ENCODE measurements around the gene TREX2. TPM values are rescaled to one million over a fixed set of nuclear protein-coding genes. Genes with fewer than 3 reads are reported as not detected.

Gene TREX2
- total RNA-seq, 1 experiment from 2014 or later: 0.61 TPM

DNA sequence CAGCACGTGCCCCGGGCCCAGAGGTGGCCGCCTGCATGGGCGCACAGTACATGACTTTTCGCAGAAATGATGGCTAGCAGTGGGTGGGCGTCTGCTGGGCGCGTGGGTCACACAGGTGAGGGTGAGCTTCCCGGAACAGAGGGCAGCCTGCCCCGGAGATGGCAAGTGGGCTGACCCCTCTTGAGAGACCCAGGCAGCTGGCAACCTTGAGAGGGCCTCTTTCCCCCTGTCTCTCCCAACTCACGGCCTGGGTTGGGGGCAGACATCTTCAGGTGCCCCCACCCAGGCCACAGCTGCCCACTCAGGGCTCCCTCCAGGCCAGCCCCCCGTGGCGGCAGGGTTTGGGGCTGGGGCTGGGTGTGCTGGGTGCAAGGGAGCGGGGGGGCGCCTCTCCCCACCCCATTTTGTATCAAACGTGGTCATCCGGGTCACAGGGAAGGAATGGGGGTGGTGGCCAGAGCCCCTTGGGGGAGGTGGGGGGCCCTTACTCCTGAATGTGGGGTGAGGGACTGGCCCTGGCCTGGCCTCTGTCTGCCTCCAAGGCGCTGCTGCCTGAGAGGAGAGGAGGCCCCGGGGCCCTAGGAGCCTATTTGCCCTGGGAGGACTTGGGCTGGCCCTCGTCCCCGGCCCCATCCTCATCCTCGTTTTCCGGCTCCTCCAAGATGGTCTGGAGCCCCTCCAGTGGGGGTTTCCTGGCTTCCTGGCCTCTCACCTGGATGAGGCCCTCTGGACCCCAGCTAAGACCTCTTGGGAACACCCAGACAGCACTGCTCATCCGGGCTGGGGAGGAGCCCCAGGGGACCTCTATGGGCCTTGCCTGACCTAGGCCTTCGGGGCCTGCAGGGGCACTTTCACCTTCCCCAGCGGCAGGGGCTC is 49.3 kb downstream of the TREX2 start:
- H3K4me3 Mint-ChIP-seq (ENCODE audit: unreplicated experiment): no peak overlapping the region
- Histone ChIP-seq H3K4me3 (ENCODE audit: low read depth, low read length) (no peak overlapping the region), H3K27me3 (replicated peaks; ENCODE audit: control insufficient read depth, insufficient read depth, low read length) (no peaks in the 10 kb centered on the region), H3K9me3 (no peaks in the 10 kb centered on the region), H3K4me1 (no peaks in the 10 kb centered on the region), H3K36me3 (ENCODE audit: control insufficient read depth, insufficient read depth, low read length) (no peaks in the 10 kb centered on the region)
- H3K27me3 Mint-ChIP-seq (ENCODE audit: insufficient read depth, unreplicated experiment): no peaks in the 10 kb centered on the region
- no peak for DNase-seq
- no TSS peak for BruUV-seq (replicated peaks)
- intact Hi-C loops (cut with micrococcal nuclease; ENCODE audit: unreplicated experiment): no loop called here
- CTCF ChIA-PET: no interaction called here
- H3K27ac Mint-ChIP-seq (ENCODE audit: unreplicated experiment): no peak overlapping the region
- POLR2A ChIA-PET: no interaction called here
- H3K36me3 Mint-ChIP-seq (ENCODE audit: insufficient read depth, unreplicated experiment): no peaks in the 10 kb centered on the region
- no peak for TF ChIP-seq CTCF (IDR thresholded peaks at IDR 0.05; ENCODE audit: insufficient read depth in 1 of 2, low read depth in 1 of 2, low read length in 1 of 2, severe bottlenecking in 1 of 2, unreplicated experiment in 1 of 2)
- peaks cover 14% of the 10 kb centered on the region for H3K4me1 Mint-ChIP-seq (ENCODE audit: low read depth, unreplicated experiment)
- H3K9me3 Mint-ChIP-seq (ENCODE audit: unreplicated experiment): no peaks in the 10 kb centered on the region

DNA sequence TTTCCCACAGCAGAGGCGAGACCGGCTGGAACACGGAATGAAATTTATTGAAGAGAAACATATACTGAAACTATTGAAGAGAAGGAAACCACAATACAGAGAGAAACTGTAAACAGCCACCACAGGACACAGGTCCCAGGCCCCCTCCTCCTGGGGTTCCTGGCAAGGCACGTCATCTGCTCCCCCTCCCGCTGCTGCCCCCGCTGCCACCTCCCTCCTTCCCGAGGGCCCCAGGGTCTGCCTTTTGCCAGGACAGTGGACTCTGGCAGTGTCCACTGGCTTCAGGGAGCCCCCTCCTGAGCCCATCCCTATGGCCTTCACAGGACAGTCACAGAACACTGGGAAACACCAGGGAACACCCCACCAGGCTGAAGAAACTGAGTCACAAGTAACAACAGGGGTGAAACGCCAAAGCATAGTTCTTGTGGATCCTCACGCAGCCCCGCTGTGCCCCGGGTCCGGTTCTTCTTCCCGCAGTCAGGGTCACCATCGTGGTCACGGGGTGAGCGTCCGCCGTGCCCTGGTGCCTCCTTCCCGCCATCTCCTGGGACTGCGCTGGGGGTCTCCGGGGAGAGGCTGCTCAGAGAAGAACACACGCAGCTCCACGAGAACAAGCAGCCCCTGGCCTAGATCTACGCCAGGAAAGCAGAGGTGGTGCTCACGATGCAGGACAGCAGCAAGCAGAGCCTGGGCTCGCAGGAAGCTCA is 50.1 kb downstream of the TREX2 start:
- Histone ChIP-seq H3K4me3 (ENCODE audit: low read depth, low read length) (no peak overlapping the region), H3K36me3 (ENCODE audit: control insufficient read depth, insufficient read depth, low read length) (no peaks in the 10 kb centered on the region), H3K9me3 (no peaks in the 10 kb centered on the region), H3K4me1 (no peaks in the 10 kb centered on the region), H3K27me3 (replicated peaks; ENCODE audit: control insufficient read depth, insufficient read depth, low read length) (no peaks in the 10 kb centered on the region)
- H3K9me3 Mint-ChIP-seq (ENCODE audit: unreplicated experiment): no peaks in the 10 kb centered on the region
- H3K36me3 Mint-ChIP-seq (ENCODE audit: insufficient read depth, unreplicated experiment): no peaks in the 10 kb centered on the region
- DNase-seq: no peak
- no peak overlapping the region for H3K27ac Mint-ChIP-seq (ENCODE audit: unreplicated experiment)
- POLR2A ChIA-PET: no interaction called here
- no peaks in the 10 kb centered on the region for H3K27me3 Mint-ChIP-seq (ENCODE audit: insufficient read depth, unreplicated experiment)
- CTCF ChIA-PET: no interaction called here
- H3K4me1 Mint-ChIP-seq (ENCODE audit: low read depth, unreplicated experiment): peaks cover 14% of the 10 kb centered on the region
- TF ChIP-seq CTCF (IDR thresholded peaks at IDR 0.05; ENCODE audit: insufficient read depth in 1 of 2, low read depth in 1 of 2, low read length in 1 of 2, severe bottlenecking in 1 of 2, unreplicated experiment in 1 of 2): no peak
- H3K4me3 Mint-ChIP-seq (ENCODE audit: unreplicated experiment): no peak overlapping the region
- BruUV-seq (replicated peaks): no TSS peak
- intact Hi-C loops (cut with micrococcal nuclease; ENCODE audit: unreplicated experiment): no loop called here

- no peak for TF ChIP-seq CTCF (IDR thresholded peaks at IDR 0.05; ENCODE audit: insufficient read depth in 1 of 2, low read depth in 1 of 2, low read length in 1 of 2, severe bottlenecking in 1 of 2, unreplicated experiment in 1 of 2)
- CTCF ChIA-PET: no interaction called here
Observed at GRCh38 chrX:153394612-153395011, 51.2 kb downstream of the TREX2 start.

More at GRCh38 chrX:153394612-153395011, 51.2 kb downstream of the TREX2 start:
- Mint-ChIP-seq H3K27me3 (ENCODE audit: insufficient read depth, unreplicated experiment) (no peaks in the 10 kb centered on the region), H3K27ac (ENCODE audit: unreplicated experiment) (peak overlapping the region; percentile 42), H3K4me1 (ENCODE audit: low read depth, unreplicated experiment) (peaks cover 14% of the 10 kb centered on the region), H3K36me3 (ENCODE audit: insufficient read depth, unreplicated experiment) (no peaks in the 10 kb centered on the region), H3K4me3 (ENCODE audit: unreplicated experiment) (no peak overlapping the region), H3K9me3 (ENCODE audit: unreplicated experiment) (no peaks in the 10 kb centered on the region)
- Histone ChIP-seq H3K4me3 (ENCODE audit: low read depth, low read length) (no peak overlapping the region), H3K27me3 (replicated peaks; ENCODE audit: control insufficient read depth, insufficient read depth, low read length) (no peaks in the 10 kb centered on the region), H3K36me3 (ENCODE audit: control insufficient read depth, insufficient read depth, low read length) (no peaks in the 10 kb centered on the region), H3K9me3 (no peaks in the 10 kb centered on the region), H3K4me1 (no peaks in the 10 kb centered on the region)
- POLR2A ChIA-PET: no interaction called here
- no TSS peak for BruUV-seq (replicated peaks)
- no peak for DNase-seq
- intact Hi-C loops (cut with micrococcal nuclease; ENCODE audit: unreplicated experiment): no loop called here

Other genes with a start within 250 kb of the TREX2 start
- gene PNMA6F, start 124.3 kb downstream of the TREX2 start, total RNA-seq (2022): not detected in 2 replicates
- gene ZNF275, start 111.9 kb downstream of the TREX2 start, total RNA-seq (2022): 5.2 and 5.6 TPM in 2 replicates
- not detected in 2 replicates for gene PNMA6E, start 44.7 kb downstream of the TREX2 start, total RNA-seq (2022)
- 0.09 and 0.16 TPM in 2 replicates for gene ZFP92, start 34.6 kb downstream of the TREX2 start, total RNA-seq (2022)
- gene HAUS7, start 24.5 kb upstream of the TREX2 start, total RNA-seq (2022): 34.0 and 36.9 TPM in 2 replicates
- gene BGN, start 48.9 kb upstream of the TREX2 start, total RNA-seq (2022): 9.0 and 9.9 TPM in 2 replicates
- not detected in 2 replicates for gene ATP2B3, start 71.6 kb upstream of the TREX2 start, total RNA-seq (2022)
- gene CCNQ, start 153.1 kb upstream of the TREX2 start, total RNA-seq (2022): 23.8 and 26.3 TPM in 2 replicates
- 9.0 and 12.0 TPM in 2 replicates for gene DUSP9, start 201.1 kb upstream of the TREX2 start, total RNA-seq (2022)
- gene PNCK, start 227.8 kb upstream of the TREX2 start, total RNA-seq (2022): not detected in 2 replicates
- gene SLC6A8, start 241.9 kb upstream of the TREX2 start, total RNA-seq (2022): 8.8 and 11.2 TPM in 2 replicates

All from Caco-2 (cell line).